Panc1 (cell line): Measurements from ENCODE around the gene HK1.

Experiments
- CTCF ChIP-seq: fragments of 450-650 bp; IDR thresholded peaks from 2 replicates; pipeline ENCODE4 v1.5.1; 2017; ENCODE audit warnings: mild to moderate bottlenecking
- POLR2AphosphoS5 ChIP-seq: IDR thresholded peaks from 2 replicates; pipeline ENCODE4 v1.6.1; 2012; ENCODE audit warnings: mild to moderate bottlenecking, low read depth, low read length, moderate library complexity
- REST ChIP-seq, 2 experiments: IDR thresholded peaks; 2 replicates each; pipeline ENCODE4 v1.6.1; 2011 to 2012; ENCODE audit warnings: low read depth in 2 of 2, control low read depth in 1 of 2, low read length in 1 of 2, mild to moderate bottlenecking in 1 of 2, moderate library complexity in 1 of 2; ENCODE audit not compliant: insufficient read depth in 1 of 2
- SIN3A ChIP-seq: IDR thresholded peaks from 2 replicates; pipeline ENCODE4 v1.6.1; 2012; ENCODE audit warnings: low read depth, mild to moderate bottlenecking, low read length, moderate library complexity, borderline replicate concordance; ENCODE audit not compliant: insufficient read depth
- TCF7L2 ChIP-seq: IDR thresholded peaks from 2 replicates; pipeline ENCODE4 v1.6.1; 2011; ENCODE audit warnings: mild to moderate bottlenecking, low read depth, low read length, inconsistent platforms

GRCh38 chr10:69348816-69349541 is 70.7 kb downstream of the HK1 start:
- TF ChIP-seq CTCF (no peak), POLR2AphosphoS5 (no peak), TCF7L2 (no peak), REST (IDR thresholded peaks at IDR 0.05; ENCODE audit: insufficient read depth in 1 of 2, low read depth in 2 of 2, low read length in 1 of 2) (no peak), SIN3A (no peak)
